D721Med (cell line): ENCODE measurements around the gene WNT3.
A peak's percentile ranks its signal among the peaks of the same experiment; 100 is the strongest.
"Not testable (repeated sequence)": the region's sequence is repeated elsewhere in the genome, so short reads cannot be mapped to it uniquely, and the experiment has no call there.

Source experiments
- DNase-seq: peaks from one replicate; pipeline ENCODE4 v3.0.0; 2011; ENCODE audit warnings: low spot score; ENCODE audit not compliant: insufficient read length
- FAIRE-seq: peaks from 2 replicates; lab custom pipeline; 2011; peaks lifted over from hg19 to GRCh38; lab: Jason Lieb, UNC
- CTCF ChIP-seq: IDR thresholded peaks from 2 replicates; pipeline ENCODE4 v1.5.1; 2012; ENCODE audit warnings: mild to moderate bottlenecking, control low read depth; ENCODE audit not compliant: insufficient read depth; ENCODE audit errors: missing control alignments

WNT3 gene

GRCh38 chr17:46770818-46771560 lies 47.5 kb downstream of the WNT3 start:
- peak; percentile 61 for DNase-seq
- TF ChIP-seq CTCF, result peak; percentile 9
- FAIRE-seq, result no peak

GRCh38 chr17:46770439-46770817 lies 48.1 kb downstream of the WNT3 start:
- DNase-seq (no peak), FAIRE-seq (no peak)
- TF ChIP-seq CTCF, result no peak

- FAIRE-seq (no peak), DNase-seq (no peak)
- TF ChIP-seq CTCF, result no peak
Observed at GRCh38 chr17:46769531-46770438, 48.7 kb downstream of the WNT3 start.

- FAIRE-seq, DNase-seq: not testable (repeated sequence)
Observed at GRCh38 chr17:46768896-46769295, 49.6 kb downstream of the WNT3 start.

- no peak for TF ChIP-seq CTCF
- no peak for FAIRE-seq
- DNase-seq, result no peak
Observed at GRCh38 chr17:46768540-46768870, 50.0 kb downstream of the WNT3 start.

- FAIRE-seq (no peak), DNase-seq (no peak)
- TF ChIP-seq CTCF, result no peak
Observed at GRCh38 chr17:46766493-46767491, 51.7 kb downstream of the WNT3 start.

GRCh38 chr17:46765453-46765852 lies 53.0 kb downstream of the WNT3 start:
- TF ChIP-seq CTCF, result no peak
- DNase-seq (no peak), FAIRE-seq (no peak)
